ENCODE data around the gene CDY2A.
"Not testable (repeated sequence)": the region's sequence is repeated elsewhere in the genome, so short reads cannot be mapped to it uniquely, and the experiment has no call there.

DNA sequence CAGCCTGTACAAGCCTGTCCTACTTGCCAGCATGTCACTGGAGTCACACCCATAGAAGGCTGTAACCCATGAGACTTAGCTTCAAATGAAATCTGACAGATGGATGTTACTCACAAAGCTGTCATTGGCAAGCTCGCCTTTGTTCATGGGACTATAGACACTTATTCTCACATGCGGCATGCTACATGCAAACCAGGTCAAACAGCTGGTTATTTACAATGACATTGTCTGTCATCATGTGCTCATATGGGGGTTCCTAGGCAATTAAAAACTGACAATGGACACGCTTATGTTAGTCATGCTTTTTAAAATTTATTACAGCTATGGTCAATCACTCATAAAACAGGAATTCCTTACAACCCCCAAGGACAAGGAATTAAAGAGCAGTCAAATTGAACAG, 30.9 kb downstream of the CDY2A start:
- TF ChIP-seq EZH2 (IDR thresholded peaks at IDR 0.05; ENCODE audit: low read depth, unreplicated experiment); CREB1 (CRISPR knock-in tag; IDR thresholded peaks at IDR 0.05; ENCODE audit: low read depth): not testable (repeated sequence)

All from GM23338 (cell line).